Calu3 (cell line): Measurements from ENCODE around the gene KCND3. TPM values are rescaled to one million over a fixed set of nuclear protein-coding genes. Genes with fewer than 3 reads are reported as not detected.

Experiments
- BruUV-seq: library from RNA; stranded (reverse); fragments of 400-500 nt; replicated peaks from 2 replicates; lab custom pipeline; 2021; lab: Mats Ljungman, UMichigan
- CTCF ChIA-PET: fragments of 300-600 bp; sonication (Branson Sonifier 250); formaldehyde crosslinking; loops from one replicate; lab custom pipeline; 2022; ENCODE audit warnings: antibody characterized with exemption; lab: Charles Lee
- DNase-seq: peaks from one replicate; pipeline ENCODE4 v3.0.0; 2022
- H3K27ac Mint-ChIP-seq: one replicate; pipeline ENCODE4 v1.8.0; 2022; ENCODE audit warnings: mixed read lengths; ENCODE audit not compliant: unreplicated experiment
- H3K27me3 Mint-ChIP-seq: one replicate; pipeline ENCODE4 v1.8.0; 2022; ENCODE audit warnings: mixed read lengths; ENCODE audit not compliant: unreplicated experiment
- H3K36me3 Mint-ChIP-seq: one replicate; pipeline ENCODE4 v1.8.0; 2022; ENCODE audit warnings: mild to moderate bottlenecking, moderate library complexity, mixed read lengths; ENCODE audit not compliant: insufficient read depth, unreplicated experiment
- H3K4me1 Mint-ChIP-seq: one replicate; pipeline ENCODE4 v1.8.0; 2022; ENCODE audit warnings: mild to moderate bottlenecking, low read depth, mixed read lengths; ENCODE audit not compliant: unreplicated experiment
- H3K4me3 Mint-ChIP-seq: one replicate; pipeline ENCODE4 v1.8.0; 2022; ENCODE audit warnings: mild to moderate bottlenecking, low read depth, moderate library complexity, mixed read lengths; ENCODE audit not compliant: unreplicated experiment
- H3K9me3 Mint-ChIP-seq: one replicate; pipeline ENCODE4 v1.8.0; 2022; ENCODE audit warnings: low read depth, mixed read lengths; ENCODE audit not compliant: unreplicated experiment
- intact Hi-C: fragments of 100-400 bp; cut with micrococcal nuclease; formaldehyde crosslinking; loops from one replicate; pipeline ENCODE4 v1.10.0; 2022; ENCODE audit not compliant: unreplicated experiment
- total RNA-seq: library from RNA; stranded (reverse); gene quantifications from 2 replicates; pipeline ENCODE4 v1.2.3, GENCODE V29; 2022
- TF ChIP-seq, protein P1 (sequence below): fragments of 200-600 bp; IDR thresholded peaks from one replicate; pipeline ENCODE4 v1.8.0; 2022; ENCODE audit warnings: antibody characterized with exemption; ENCODE audit not compliant: unreplicated experiment

KCND3 gene
- total RNA-seq, 1 experiment from 2014 or later = 0.07 TPM

DNA sequence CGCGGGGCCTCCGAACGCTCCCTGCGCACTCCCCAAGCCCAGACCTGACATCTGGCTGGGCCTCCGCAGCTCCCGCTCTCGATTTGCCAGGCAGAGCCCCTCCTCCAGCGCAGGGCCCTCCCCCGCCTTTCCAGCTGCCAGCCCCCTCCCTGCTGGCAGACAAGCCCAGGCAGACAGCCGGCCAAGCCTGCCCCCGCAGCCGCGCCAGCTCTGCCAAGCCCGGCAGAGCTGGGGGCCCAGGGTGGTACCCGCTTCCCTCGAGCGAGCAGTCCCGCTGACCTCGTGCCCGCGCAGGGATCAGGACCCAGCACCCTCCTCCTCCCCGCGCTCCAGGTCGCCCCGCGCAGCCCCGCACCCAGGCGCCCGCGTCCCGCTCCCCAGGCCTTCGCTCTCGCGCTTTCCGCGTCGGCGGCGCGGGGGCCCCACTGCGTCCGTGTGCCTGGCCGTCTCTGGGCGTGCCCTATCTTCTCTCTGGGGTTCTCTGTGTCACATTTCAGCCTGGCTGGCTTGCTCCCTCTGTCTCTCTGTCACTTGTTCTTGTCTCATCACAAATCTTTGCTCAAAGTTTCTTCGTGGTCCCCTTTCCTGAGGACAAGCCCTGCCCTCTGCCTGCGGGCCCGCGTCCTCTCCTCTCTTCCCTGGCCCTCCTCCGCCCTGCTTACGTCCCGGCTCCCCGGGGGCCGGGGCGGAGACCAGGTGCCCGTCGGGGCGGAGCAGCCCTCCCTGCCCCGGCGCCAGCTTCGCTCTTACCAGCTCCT, 250.9 kb downstream of the KCND3 start:
- intact Hi-C loops = no loop called here
- Mint-ChIP-seq H3K36me3 (peaks cover 27% of the 10 kb centered on the region), H3K4me1 (peaks cover 24% of the 10 kb centered on the region), H3K9me3 (no peaks in the 10 kb centered on the region), H3K4me3 (peak overlapping the region; percentile 86), H3K27me3 (peaks cover 57% of the 10 kb centered on the region), H3K27ac (peak overlapping the region; percentile 64)
- CTCF ChIA-PET = interaction anchor here (0.8 to 1.6 kb wide), 2 partner anchors 24 to 257 kb away, joined by 3 to 4 read pairs; no protein-coding TSS in a partner anchor
- no TSS peak for BruUV-seq
- TF ChIP-seq, protein P1, sequence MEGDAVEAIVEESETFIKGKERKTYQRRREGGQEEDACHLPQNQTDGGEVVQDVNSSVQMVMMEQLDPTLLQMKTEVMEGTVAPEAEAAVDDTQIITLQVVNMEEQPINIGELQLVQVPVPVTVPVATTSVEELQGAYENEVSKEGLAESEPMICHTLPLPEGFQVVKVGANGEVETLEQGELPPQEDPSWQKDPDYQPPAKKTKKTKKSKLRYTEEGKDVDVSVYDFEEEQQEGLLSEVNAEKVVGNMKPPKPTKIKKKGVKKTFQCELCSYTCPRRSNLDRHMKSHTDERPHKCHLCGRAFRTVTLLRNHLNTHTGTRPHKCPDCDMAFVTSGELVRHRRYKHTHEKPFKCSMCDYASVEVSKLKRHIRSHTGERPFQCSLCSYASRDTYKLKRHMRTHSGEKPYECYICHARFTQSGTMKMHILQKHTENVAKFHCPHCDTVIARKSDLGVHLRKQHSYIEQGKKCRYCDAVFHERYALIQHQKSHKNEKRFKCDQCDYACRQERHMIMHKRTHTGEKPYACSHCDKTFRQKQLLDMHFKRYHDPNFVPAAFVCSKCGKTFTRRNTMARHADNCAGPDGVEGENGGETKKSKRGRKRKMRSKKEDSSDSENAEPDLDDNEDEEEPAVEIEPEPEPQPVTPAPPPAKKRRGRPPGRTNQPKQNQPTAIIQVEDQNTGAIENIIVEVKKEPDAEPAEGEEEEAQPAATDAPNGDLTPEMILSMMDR = no peak
- peak; percentile 56 for DNase-seq

DNA sequence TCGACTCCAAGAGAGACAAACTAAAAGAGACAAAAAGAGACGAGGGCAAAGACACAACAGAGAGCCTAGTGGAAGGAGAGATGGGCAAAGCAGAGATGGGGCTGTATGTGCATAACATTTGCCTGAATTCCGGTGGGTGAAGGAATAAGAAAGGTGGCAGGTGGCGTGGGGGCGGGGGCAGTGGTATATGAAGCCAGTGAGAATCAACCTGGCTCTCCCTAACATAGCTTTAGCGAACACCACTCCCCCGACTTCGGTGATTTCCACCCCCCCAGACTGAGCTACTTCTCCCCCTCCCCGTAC, 251.4 kb downstream of the KCND3 start:
- intact Hi-C loops = no loop called here
- Mint-ChIP-seq H3K4me1 (peaks cover 24% of the 10 kb centered on the region), H3K36me3 (peaks cover 27% of the 10 kb centered on the region), H3K27ac (no peak overlapping the region), H3K9me3 (no peaks in the 10 kb centered on the region), H3K4me3 (peak overlapping the region; percentile 86), H3K27me3 (peaks cover 62% of the 10 kb centered on the region)
- BruUV-seq = no TSS peak
- CTCF ChIA-PET = interaction anchor here (1.6 kb wide), 1 partner anchor 23 kb away, joined by 4 read pairs; no protein-coding TSS in a partner anchor
- TF ChIP-seq, protein P1 = no peak
- no peak for DNase-seq

DNA sequence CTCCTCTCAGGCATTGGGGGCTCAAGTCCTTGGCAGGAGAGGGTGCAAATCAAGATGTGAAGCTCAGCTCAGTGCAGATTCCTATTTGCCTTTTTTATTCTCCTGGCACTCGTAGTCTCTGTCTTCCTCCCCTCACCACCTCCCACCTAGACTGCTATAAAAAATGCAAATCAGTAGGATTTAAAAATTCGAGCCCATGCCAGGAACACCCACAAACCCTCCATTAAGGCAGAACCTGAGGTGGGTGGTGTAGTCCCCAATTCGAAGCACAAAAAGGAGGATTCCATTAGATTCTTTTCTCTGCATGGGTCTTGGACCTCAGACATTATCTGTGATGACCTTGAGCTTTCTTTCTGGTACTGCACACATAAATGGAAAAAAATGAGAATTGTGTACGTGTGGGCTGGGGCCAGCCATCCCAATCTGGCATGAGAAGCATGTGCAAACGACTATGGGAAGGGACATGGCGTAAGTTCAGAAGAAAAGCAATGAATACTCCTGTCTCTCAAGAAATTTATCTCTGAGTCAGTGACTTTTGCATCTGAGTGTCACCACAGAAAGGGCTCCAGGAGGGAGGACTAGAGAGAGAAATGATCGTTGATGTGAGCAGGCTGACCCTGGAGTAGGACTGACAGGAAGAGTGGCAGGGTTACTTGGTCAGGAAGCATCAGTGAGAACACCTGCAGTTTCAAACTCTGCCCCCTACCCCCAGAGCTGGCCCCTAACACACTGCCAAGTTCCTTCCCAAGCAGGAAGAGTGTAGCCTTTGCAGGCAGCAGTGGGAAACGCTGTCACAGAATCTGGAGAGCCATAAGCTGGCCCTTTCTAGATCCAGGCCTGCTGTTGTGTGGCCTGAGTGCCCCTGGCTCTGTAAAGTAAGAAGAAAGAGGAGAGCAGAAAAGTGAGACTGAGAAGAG, 252.0 kb downstream of the KCND3 start:
- H3K4me1 Mint-ChIP-seq = peaks cover 24% of the 10 kb centered on the region
- peaks cover 64% of the 10 kb centered on the region for H3K27me3 Mint-ChIP-seq
- peak overlapping the region; percentile 86 for H3K4me3 Mint-ChIP-seq
- peaks cover 27% of the 10 kb centered on the region for H3K36me3 Mint-ChIP-seq
- no peaks in the 10 kb centered on the region for H3K9me3 Mint-ChIP-seq
- CTCF ChIA-PET = no interaction called here
- intact Hi-C loops = no loop called here
- no peak for DNase-seq
- no peak overlapping the region for H3K27ac Mint-ChIP-seq
- no TSS peak for BruUV-seq
- TF ChIP-seq, protein P1 = no peak

DNA sequence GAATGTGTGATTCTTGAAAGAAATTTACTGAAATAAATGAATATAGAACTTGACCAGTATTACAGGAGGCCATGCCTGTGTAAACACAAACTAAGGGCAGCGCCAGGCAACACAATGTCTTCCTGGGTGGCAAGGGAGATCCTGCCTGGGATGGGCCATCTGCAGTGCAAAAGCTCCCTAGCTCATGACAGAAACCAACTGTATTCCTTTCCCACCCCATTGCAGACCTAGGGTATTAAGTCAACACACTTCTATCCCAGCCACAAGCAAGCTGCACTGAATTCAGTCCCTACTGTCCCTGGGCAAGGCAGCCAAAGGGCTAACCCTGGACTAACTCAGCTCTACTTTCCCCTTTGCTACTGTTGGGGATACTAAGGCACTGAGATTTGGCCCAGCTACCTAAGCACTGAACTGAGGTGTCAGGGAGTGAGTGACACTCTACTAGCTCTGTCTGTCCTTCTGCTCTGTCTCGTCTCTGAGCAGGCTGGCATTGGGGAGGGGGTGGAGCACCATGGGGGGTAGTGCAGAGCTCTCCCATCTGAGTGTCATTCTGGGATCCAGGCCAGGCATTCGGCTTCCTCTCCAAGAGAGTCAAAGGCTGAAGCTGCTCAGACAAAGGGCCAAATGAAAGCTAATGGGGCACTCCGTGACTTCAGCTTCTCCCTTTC, 252.8 kb downstream of the KCND3 start:
- CTCF ChIA-PET = no interaction called here
- Mint-ChIP-seq H3K27ac (no peak overlapping the region), H3K9me3 (no peaks in the 10 kb centered on the region), H3K27me3 (peaks cover 62% of the 10 kb centered on the region), H3K36me3 (peaks cover 27% of the 10 kb centered on the region), H3K4me1 (peaks cover 24% of the 10 kb centered on the region), H3K4me3 (no peak overlapping the region)
- BruUV-seq = no TSS peak
- TF ChIP-seq, protein P1 = no peak
- DNase-seq = no peak
- intact Hi-C loops = no loop called here
